Gastroesophageal sphincter (tissue), 4 donors: ENCODE results near the gene STPG4. TPM values are rescaled to one million over a fixed set of nuclear protein-coding genes. Genes with fewer than 3 reads are reported as not detected.

Experiments
- ATAC-seq: fragments of 150-250 bp; one replicate; pipeline ENCODE4 v1.9.1; 2016; ENCODE audit warnings: mild to moderate bottlenecking, moderate library complexity
- H3K27ac ChIP-seq, 4 donors: fragments of 200-600 bp; sonication (generic) in 3 of 4; 1 replicate in 3 of 4; 2 replicates in 1 of 4; pipeline ENCODE4 v1.5.1; 2016 to 2019
- H3K27me3 ChIP-seq: fragments of 200-600 bp; sonication (generic); one replicate; pipeline ENCODE4 v1.5.1; 2019
- H3K36me3 ChIP-seq, 2 donors: fragments of 200-600 bp; sonication (generic); one replicate each; pipeline ENCODE4 v1.5.1; 2019; ENCODE audit warnings: control low read depth in 1 of 2
- H3K4me1 ChIP-seq, 3 donors: fragments of 200-600 bp; sonication (generic); 1 replicate in 2 of 3; 2 replicates in 1 of 3; pipeline ENCODE4 v1.5.1; 2016 to 2019; ENCODE audit warnings: control low read depth in 2 of 3
- H3K4me3 ChIP-seq, 2 donors: fragments of 200-600 bp; sonication (generic); one replicate each; pipeline ENCODE4 v1.5.1; 2019; ENCODE audit warnings: mild to moderate bottlenecking in 1 of 2, moderate library complexity in 1 of 2
- H3K9me3 ChIP-seq, 3 donors: fragments of 200-600 bp; sonication (generic); one replicate each; pipeline ENCODE4 v1.5.1; 2017 to 2019; ENCODE audit warnings: control low read depth in 2 of 3
- CTCF ChIP-seq, 4 experiments: fragments of 200-600 bp in 2 of 4; fragments of 450-650 bp in 2 of 4; sonication (generic) in 1 of 4; IDR thresholded peaks; one replicate each; pipeline ENCODE4 v1.5.1; 2017 to 2019; ENCODE audit warnings: antibody characterized with exemption in 4 of 4, mild to moderate bottlenecking in 2 of 4, moderate library complexity in 2 of 4
- EP300 ChIP-seq: sonication (generic); formaldehyde crosslinking; IDR thresholded peaks from one replicate; pipeline ENCODE4 v1.6.1; 2017; ENCODE audit warnings: antibody characterized with exemption, mild to moderate bottlenecking
- POLR2A ChIP-seq, 2 donors: fragments of 450-650 bp; IDR thresholded peaks; one replicate each; pipeline ENCODE4 v1.6.1; 2017; ENCODE audit warnings: antibody characterized with exemption in 2 of 2, mild to moderate bottlenecking in 2 of 2, moderate library complexity in 1 of 2
- POLR2AphosphoS5 ChIP-seq: sonication (generic); formaldehyde crosslinking; IDR thresholded peaks from one replicate; pipeline ENCODE4 v1.6.1; 2017; ENCODE audit warnings: antibody characterized with exemption
- WGBS, 2 donors: methylation state at CpG; one replicate each; pipeline ENCODE4 v1.1.5; 2018; ENCODE audit warnings: low coverage in 1 of 2; 5-methylcytosine and 5-hydroxymethylcytosine counted together
- total RNA-seq, 4 donors: library from RNA; depleted of rRNA; stranded (reverse); fragments of >200 nt; gene quantifications; one replicate each; pipeline ENCODE4 v1.1.0, GENCODE V29; 2016

The STPG4 gene
- total RNA-seq: under 1 TPM in 2 of 4 donors, not detected in 2; 0.23 to 0.67 TPM

GRCh38 chr2:47155091-47155876 is at the start of gene STPG4:
Gene STPG4 (minus strand): TSS chr2:47155308. CDS start chr2:47155251, 57 bp downstream.
- WGBS, 2 donors: 76 to 83% methylated on average over 3 to 11 of the region's 30 CpGs
- Histone ChIP-seq H3K4me3 (no peak within 1 kb of the TSS), H3K27ac (no peak within 1 kb of the TSS), H3K9me3 (no peaks in the 10 kb centered on the region), H3K4me1 (peaks cover 0 to 13% (median 0%) of the 10 kb centered on the region in 3 donors), H3K27me3 (no peaks in the 10 kb centered on the region), H3K36me3 (peaks cover 4 to 70% of the 10 kb centered on the region in 2 donors)
- TF ChIP-seq POLR2A (IDR thresholded peaks at IDR 0.05) (no peak), EP300 (no peak), POLR2AphosphoS5 (no peak)
- ATAC-seq: no peak

- Histone ChIP-seq H3K9me3 (no peaks in the 10 kb centered on the region), H3K4me3 (no peak overlapping the region), H3K4me1 (no peaks in the 10 kb centered on the region), H3K27me3 (no peaks in the 10 kb centered on the region), H3K27ac (no peak overlapping the region), H3K36me3 (no peaks in the 10 kb centered on the region)
- 86 to 100% methylated on average over 1 of the region's 3 CpGs for WGBS, 2 donors
- no peak for ATAC-seq
- no peak for TF ChIP-seq POLR2AphosphoS5
- no peak for TF ChIP-seq EP300
- no peak for TF ChIP-seq CTCF (IDR thresholded peaks at IDR 0.05)
- no peak for TF ChIP-seq POLR2A (IDR thresholded peaks at IDR 0.05)
Observed at GRCh38 chr2:47204691-47205090, 49.6 kb upstream of the STPG4 start.

- no peak for ATAC-seq
- no peaks in the 10 kb centered on the region for H3K4me1 ChIP-seq
- no peaks in the 10 kb centered on the region for H3K9me3 ChIP-seq
- WGBS, 2 donors: 55 to 69% methylated on average over 2 to 3 of the region's 4 CpGs
- H3K4me3 ChIP-seq: no peak overlapping the region
- H3K36me3 ChIP-seq: no peaks in the 10 kb centered on the region
- H3K27me3 ChIP-seq: no peaks in the 10 kb centered on the region
- no peak overlapping the region for H3K27ac ChIP-seq
- TF ChIP-seq EP300 (no peak), CTCF (IDR thresholded peaks at IDR 0.05) (no peak), POLR2A (IDR thresholded peaks at IDR 0.05) (no peak), POLR2AphosphoS5 (no peak)
Observed at GRCh38 chr2:47203995-47204394, 48.9 kb upstream of the STPG4 start.

GRCh38 chr2:47201224-47201623 is 46.1 kb upstream of the STPG4 start:
- Histone ChIP-seq H3K27ac (no peak overlapping the region), H3K9me3 (no peaks in the 10 kb centered on the region), H3K36me3 (no peaks in the 10 kb centered on the region), H3K4me1 (no peaks in the 10 kb centered on the region), H3K27me3 (no peaks in the 10 kb centered on the region), H3K4me3 (no peak overlapping the region)
- no peak for ATAC-seq
- no peak for TF ChIP-seq EP300
- TF ChIP-seq POLR2AphosphoS5: no peak
- no peak for TF ChIP-seq CTCF (IDR thresholded peaks at IDR 0.05)
- TF ChIP-seq POLR2A (IDR thresholded peaks at IDR 0.05): no peak
- 83 to 86% methylated on average over 2 of the region's 2 CpGs for WGBS, 2 donors

GRCh38 chr2:47198985-47199451 is 43.9 kb upstream of the STPG4 start:
- Histone ChIP-seq H3K27me3 (no peaks in the 10 kb centered on the region), H3K9me3 (no peaks in the 10 kb centered on the region), H3K27ac (no peak overlapping the region), H3K36me3 (no peaks in the 10 kb centered on the region), H3K4me3 (no peak overlapping the region), H3K4me1 (peaks cover 0 to under 1% (median 0%) of the 10 kb centered on the region in 3 donors)
- WGBS, 2 donors: 57 to 89% methylated on average over 1 to 3 of the region's 3 CpGs
- TF ChIP-seq EP300 (no peak), CTCF (IDR thresholded peaks at IDR 0.05) (no peak), POLR2AphosphoS5 (no peak), POLR2A (IDR thresholded peaks at IDR 0.05) (no peak)
- ATAC-seq: no peak
